ENCODE results near the gene ZNF197. TPM values are rescaled to one million over a fixed set of nuclear protein-coding genes. Genes with fewer than 3 reads are reported as not detected.

Gene ZNF197
- total RNA-seq, 1 experiment from 2014 or later, result 17.5 TPM

GRCh38 chr3:44642337-44642736 is 17.5 kb downstream of the ZNF197 start:
- H3K4me3 Mint-ChIP-seq, result no peak overlapping the region

More at GRCh38 chr3:44642337-44642736, 17.5 kb downstream of the ZNF197 start:
- H2AFZ ChIP-seq (ENCODE audit: low read length), result no peak overlapping the region
- H3K27ac ChIP-seq (ENCODE audit: insufficient read length, low read depth, low read length), result no peak overlapping the region
- H4K8ac ChIP-seq (replicated peaks; ENCODE audit: insufficient read length, low read depth, low read length), result no peak overlapping the region
- H3K23me2 ChIP-seq (ENCODE audit: insufficient read length, low read depth, low read length, poor library complexity, severe bottlenecking), result no peaks in the 10 kb centered on the region
- Mint-ChIP-seq H3K27ac (no peak overlapping the region), H3K27me3 (ENCODE audit: low read depth) (no peaks in the 10 kb centered on the region), H3K9me3 (peaks cover 32 to 52% of the 10 kb centered on the region in 2 experiments), H3K36me3 (ENCODE audit: insufficient read depth in 1 of 3, low read depth in 3 of 3) (peaks cover 58 to 68% (median 58%) of the 10 kb centered on the region in 3 experiments), H3K4me1 (no peaks in the 10 kb centered on the region)
- no peak overlapping the region for H3K18ac ChIP-seq (ENCODE audit: insufficient read length, low read depth, low read length)
- H3K56ac ChIP-seq (ENCODE audit: insufficient read length, low read depth, low read length), result no peak overlapping the region
- no peak overlapping the region for H2BK15ac ChIP-seq (ENCODE audit: low read depth, low read length)
- peaks cover 27% of the 10 kb centered on the region for H3K9me3 ChIP-seq (ENCODE audit: control insufficient read depth, low read depth, low read length)
- no peak overlapping the region for H3K4me2 ChIP-seq (ENCODE audit: insufficient read depth, insufficient read length, low read length)
- H3K79me2 ChIP-seq (ENCODE audit: insufficient read depth, low read length), result no peaks in the 10 kb centered on the region
- H2BK120ac ChIP-seq (ENCODE audit: low read depth, low read length, poor library complexity, severe bottlenecking), result no peak overlapping the region
- H3K4ac ChIP-seq (ENCODE audit: low read depth, low read length), result no peak overlapping the region
- no peaks in the 10 kb centered on the region for H3K79me1 ChIP-seq (ENCODE audit: insufficient read depth, low read depth, low read length, poor library complexity, severe bottlenecking)
- H4K5ac ChIP-seq (ENCODE audit: insufficient read length, low read depth, low read length), result no peak overlapping the region
- no peak overlapping the region for H2AK5ac ChIP-seq (ENCODE audit: insufficient read length, low read length)
- TF ChIP-seq CTCF (conservative IDR thresholded peaks at IDR 0.05), result no peak
- no peak overlapping the region for H2BK5ac ChIP-seq (ENCODE audit: insufficient read length, low read length)
- no peak overlapping the region for H3K23ac ChIP-seq (ENCODE audit: insufficient read length, low read depth, low read length)
- H4K91ac ChIP-seq (ENCODE audit: insufficient read length, low read depth, low read length), result no peak overlapping the region
- no CpG with 5 or more reads among the region's 4 CpGs for WGBS (ENCODE audit: extremely low coverage, insufficient read length, low lambda C conversion rate)
- H3K4me1 ChIP-seq (ENCODE audit: insufficient read depth, low read length), result no peaks in the 10 kb centered on the region
- DNase-seq, result no peak
- H3K27me3 ChIP-seq (ENCODE audit: insufficient read depth, low read length), result no peaks in the 10 kb centered on the region
- H2BK20ac ChIP-seq (ENCODE audit: low read depth, low read length, poor library complexity, severe bottlenecking), result no peak overlapping the region
- no peak overlapping the region for H3K9ac ChIP-seq (ENCODE audit: extremely low read depth, insufficient read length, low read length)
- H4K20me1 ChIP-seq (ENCODE audit: control insufficient read depth, insufficient read depth, insufficient read length), result no peaks in the 10 kb centered on the region
- H2BK12ac ChIP-seq (ENCODE audit: insufficient read length, low read depth, low read length), result no peak overlapping the region
- no peak overlapping the region for H3T11ph ChIP-seq (ENCODE audit: low read length)
- no peak overlapping the region for H3K14ac ChIP-seq (ENCODE audit: insufficient read depth, low read length)

Measured in H9 (cell line).